Transverse colon (tissue), 4 donors: ENCODE data around the gene AKR1C1.

ENCODE experiments used
- POLR2AphosphoS5 ChIP-seq, 3 donors: sonication (generic); formaldehyde crosslinking; IDR thresholded peaks; one replicate each; pipeline ENCODE4 v1.6.1; 2016; ENCODE audit warnings: antibody characterized with exemption in 3 of 3
- TF ChIP-seq, protein P1 (sequence below), 5 experiments: fragments of 200-600 bp in 3 of 5; fragments of 450-650 bp in 2 of 5; sonication (generic) in 3 of 5; IDR thresholded peaks; 1 replicate in 2 of 5; 2 replicates in 3 of 5; pipeline ENCODE4 v1.5.1; 2016 to 2017; ENCODE audit warnings: antibody characterized with exemption in 5 of 5, inconsistent platforms in 3 of 5, mild to moderate bottlenecking in 2 of 5, moderate library complexity in 1 of 5

DNA sequence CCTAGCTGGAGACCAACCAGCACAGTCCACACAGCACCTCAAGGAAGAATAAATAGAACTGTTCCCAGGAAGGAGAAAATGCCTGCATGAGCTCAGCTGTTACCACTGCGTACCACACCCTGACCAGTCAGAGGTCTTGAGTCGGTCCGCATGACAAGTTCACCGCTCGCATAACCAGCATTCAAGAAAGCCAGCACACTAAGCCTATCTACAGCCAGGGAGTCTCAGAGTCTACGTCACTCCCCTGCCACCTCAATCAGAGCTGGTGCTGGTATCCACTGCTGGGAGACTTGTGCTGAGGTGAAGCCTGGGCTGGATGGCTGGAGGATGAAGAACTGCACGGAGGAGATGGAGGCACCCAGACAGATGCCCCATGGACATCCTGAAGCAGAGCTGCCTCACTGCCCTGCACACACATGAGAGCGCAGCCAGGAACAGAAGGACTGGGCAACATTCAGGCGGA is 19.6 kb downstream of the AKR1C1 start:
- no peak for TF ChIP-seq POLR2AphosphoS5 (IDR thresholded peaks at IDR 0.05)
- TF ChIP-seq, protein P1, sequence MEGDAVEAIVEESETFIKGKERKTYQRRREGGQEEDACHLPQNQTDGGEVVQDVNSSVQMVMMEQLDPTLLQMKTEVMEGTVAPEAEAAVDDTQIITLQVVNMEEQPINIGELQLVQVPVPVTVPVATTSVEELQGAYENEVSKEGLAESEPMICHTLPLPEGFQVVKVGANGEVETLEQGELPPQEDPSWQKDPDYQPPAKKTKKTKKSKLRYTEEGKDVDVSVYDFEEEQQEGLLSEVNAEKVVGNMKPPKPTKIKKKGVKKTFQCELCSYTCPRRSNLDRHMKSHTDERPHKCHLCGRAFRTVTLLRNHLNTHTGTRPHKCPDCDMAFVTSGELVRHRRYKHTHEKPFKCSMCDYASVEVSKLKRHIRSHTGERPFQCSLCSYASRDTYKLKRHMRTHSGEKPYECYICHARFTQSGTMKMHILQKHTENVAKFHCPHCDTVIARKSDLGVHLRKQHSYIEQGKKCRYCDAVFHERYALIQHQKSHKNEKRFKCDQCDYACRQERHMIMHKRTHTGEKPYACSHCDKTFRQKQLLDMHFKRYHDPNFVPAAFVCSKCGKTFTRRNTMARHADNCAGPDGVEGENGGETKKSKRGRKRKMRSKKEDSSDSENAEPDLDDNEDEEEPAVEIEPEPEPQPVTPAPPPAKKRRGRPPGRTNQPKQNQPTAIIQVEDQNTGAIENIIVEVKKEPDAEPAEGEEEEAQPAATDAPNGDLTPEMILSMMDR (IDR thresholded peaks at IDR 0.05) = no peak
